ENCODE results near the gene PTPRN2.

- no peak for TF ChIP-seq CTCF (IDR thresholded peaks at IDR 0.05 in 2 of 3, conservative IDR thresholded peaks at IDR 0.05 in 1 of 3; ENCODE audit: insufficient read depth in 2 of 3, low read depth in 1 of 3, low read length in 3 of 3)
- TF ChIP-seq SAFB2 (IDR thresholded peaks at IDR 0.05; ENCODE audit: borderline replicate concordance, low read depth, low read length, severe bottlenecking), result no peak
- no peak for TF ChIP-seq JUNB (CRISPR knock-in tag; conservative IDR thresholded peaks at IDR 0.05)
These were observed 1079.1 kb downstream of the PTPRN2 start for GRCh38 chr7:157508477-157508881.
